GM21576 (cell line): ENCODE data around the gene RTCA.
"Not testable (repeated sequence)": the region's sequence is repeated elsewhere in the genome, so short reads cannot be mapped to it uniquely, and the experiment has no call there.

ENCODE experiments used
- ATAC-seq: cut with Tn5 transposase; IDR thresholded peaks from one replicate; pipeline ENCODE4 v1.9.1; 2021; ENCODE audit warnings: mild to moderate bottlenecking, moderate library complexity; ENCODE audit not compliant: unreplicated experiment

The RTCA gene

DNA sequence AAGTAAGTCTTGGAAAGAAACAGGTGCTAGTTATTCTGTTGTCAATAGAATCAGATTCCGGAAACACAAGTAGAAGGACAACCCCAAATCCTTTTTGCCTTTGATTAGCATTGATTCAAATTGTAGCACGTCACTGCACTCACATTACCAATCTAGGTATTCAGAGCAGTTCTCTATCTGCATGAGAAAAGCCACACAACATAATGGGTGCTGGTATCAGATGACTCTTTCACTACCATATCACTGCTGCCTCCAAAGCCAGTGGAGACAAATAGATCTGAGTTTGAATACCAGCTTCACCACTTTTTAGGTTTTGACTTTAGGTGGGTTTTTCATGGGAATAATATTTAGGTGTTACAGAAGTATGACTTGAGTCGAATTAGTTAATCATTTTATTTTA is 38.9 kb downstream of the RTCA start:
- ATAC-seq, result no peak

DNA sequence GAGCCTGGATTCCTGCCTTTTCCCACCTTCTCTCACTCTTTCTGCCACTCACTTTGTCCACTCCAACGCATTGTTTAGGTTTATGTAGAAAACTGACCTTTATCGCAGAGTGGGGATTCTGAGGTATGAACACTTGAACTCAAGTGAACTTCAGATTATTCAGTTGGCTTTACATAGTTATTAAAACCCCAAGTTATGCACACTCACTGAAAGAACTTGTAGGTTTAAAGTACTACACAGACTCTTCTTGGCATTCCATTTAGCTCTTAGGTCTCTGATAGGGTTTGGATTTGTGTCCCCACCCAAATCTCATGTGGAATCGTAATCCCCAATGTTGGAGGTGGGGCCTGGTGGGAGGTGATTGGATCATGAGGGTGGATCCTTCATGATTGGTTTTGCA is 39.9 kb downstream of the RTCA start:
- ATAC-seq, result no peak

GRCh38 chr1:100306735-100307313 is 40.8 kb downstream of the RTCA start:
- no peak for ATAC-seq

- ATAC-seq, result no peak
Observed at GRCh38 chr1:100308777-100309176, 42.8 kb downstream of the RTCA start.

- ATAC-seq, result no peak
Observed at GRCh38 chr1:100309863-100310262, 43.8 kb downstream of the RTCA start.

DNA sequence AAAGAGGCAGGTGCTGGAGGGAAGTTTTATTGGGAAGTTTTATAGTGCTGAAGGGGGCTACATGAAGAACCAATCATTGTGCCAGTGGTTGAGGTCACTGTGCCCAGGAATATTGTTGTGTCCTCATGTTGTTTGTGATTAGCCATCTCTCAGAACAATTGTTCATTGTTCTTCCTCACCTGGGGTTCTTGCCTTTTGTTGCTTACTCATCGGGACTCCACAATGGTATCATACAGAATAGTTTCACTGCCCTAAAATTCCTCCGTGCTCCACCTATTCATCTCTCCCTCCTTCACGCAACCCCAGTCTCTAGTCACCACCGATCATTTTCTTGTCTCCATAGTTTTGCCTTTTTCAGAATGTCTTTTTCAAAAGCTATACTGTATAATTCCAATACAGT is 47.4 kb downstream of the RTCA start:
- no peak for ATAC-seq

GRCh38 chr1:100316622-100317021 is 50.6 kb downstream of the RTCA start:
- no peak for ATAC-seq

- no peak for ATAC-seq
Observed at GRCh38 chr1:100320311-100321099, 54.5 kb downstream of the RTCA start.

DNA sequence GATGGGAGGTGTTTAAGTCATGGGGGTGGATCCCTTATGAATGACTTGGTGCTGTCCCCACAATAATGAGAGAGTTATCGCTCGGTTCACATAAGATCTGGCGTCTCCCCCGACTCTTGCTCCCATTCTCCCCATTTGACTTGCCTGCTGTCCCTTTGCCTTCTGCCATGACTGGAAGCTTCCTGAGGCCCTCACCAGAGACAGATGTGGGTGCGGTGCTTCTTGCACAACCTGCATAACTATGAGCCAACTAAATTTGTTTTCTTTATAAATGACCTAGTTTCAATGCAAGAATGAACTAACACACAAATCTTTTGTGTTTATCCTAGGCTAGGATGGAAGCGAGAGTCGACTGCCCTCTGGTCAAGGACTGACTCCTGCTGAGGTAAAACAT is 55.1 kb downstream of the RTCA start:
- no peak for ATAC-seq

- ATAC-seq, result no peak
Observed at GRCh38 chr1:100321506-100321905, 55.5 kb downstream of the RTCA start.

- ATAC-seq, result no peak
Observed at GRCh38 chr1:100322436-100323211, 56.6 kb downstream of the RTCA start.

DNA sequence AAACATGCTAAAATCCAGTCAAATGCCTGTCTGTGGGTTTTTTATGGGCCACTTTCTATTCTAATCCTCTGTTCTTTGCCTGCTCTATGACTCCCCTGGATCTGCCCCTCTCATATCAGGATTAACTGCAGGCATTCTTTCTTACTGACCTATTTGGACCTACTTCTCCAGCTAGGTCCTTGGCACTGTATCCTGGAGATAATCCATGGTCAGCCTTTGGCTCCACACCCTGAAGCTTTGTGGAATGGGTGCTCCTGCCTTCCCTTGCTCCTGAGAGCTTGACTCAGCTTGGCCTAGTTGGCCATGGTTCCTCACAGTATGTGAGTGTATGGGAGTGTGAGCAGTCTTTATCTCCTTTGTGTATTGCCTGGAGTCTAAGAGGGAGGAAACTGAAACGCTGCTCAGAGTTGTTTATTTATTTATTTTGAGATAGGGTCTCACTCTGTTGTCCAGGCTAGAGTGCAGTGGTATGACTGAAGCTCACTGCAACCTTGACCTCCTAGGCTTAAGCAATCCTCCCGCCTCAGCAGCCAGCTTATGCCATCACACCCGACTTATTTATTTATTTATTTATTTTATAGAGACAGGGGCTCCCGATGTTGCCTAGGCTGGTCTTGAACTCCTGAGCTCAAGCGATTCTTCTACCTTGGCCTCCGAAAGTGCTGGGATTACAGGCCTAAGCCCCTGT is 57.5 kb downstream of the RTCA start:
- ATAC-seq, result no peak

DNA sequence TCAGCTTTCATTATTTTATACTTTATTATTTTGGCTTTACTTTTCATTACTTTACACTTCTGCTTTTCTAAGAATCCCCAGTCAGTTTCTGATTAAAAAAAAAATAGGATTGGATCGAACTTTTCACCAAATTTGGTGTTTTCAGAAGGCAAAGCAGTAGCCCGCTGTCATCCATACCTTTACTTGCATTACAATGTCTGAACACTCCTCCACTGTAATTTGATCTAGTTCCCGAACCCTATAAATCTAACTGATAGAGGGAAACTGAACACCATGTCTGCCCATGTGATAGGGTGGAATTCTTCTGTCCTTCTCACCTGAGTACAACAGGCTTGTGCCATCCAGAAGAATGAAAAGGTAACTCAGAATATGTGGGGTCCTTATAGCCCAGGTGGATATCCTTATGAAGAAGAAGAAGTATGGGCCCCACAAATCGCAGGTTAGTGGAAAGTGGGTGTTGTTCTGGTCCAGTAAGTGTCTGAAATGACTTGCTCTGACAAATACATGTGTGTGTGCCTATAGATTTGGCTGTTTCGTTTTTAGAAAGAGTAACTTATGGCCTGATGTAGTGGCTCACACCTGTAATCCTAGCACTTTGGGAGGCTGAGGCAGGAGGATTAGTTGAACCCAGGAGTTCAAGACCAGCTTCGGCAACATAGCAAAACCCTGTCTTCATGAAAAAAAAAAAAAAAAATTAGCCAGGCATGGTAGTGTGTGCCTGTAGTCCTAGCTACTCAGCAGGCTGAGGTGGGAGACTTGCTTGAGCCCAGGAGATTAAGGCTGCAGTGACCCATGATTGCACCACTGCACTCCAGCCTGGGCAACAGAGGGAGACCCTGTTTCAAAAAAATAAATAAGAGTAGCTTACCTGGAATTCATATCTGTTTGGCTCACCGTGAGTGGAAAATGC is 59.7 kb downstream of the RTCA start:
- ATAC-seq, result no peak

DNA sequence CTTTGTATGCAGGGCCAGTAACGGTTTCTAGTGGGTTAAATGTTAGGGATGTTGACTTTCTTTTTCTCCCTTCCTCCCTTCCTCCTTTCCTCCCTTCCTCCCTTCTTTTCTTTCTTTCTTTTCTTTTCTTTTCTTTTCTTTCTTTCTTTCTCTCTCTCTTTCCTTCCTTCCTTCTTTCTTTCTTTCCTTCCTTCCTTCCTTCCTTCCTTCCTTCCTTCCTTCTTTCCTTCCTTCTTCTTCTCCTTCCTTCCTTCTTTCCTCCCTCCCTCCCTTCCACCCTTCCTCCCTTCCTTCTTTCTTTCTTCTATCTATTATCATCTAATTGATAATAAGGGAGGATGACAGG is 60.3 kb downstream of the RTCA start:
- not testable (repeated sequence) for ATAC-seq

GRCh38 chr1:100328133-100328532 is 62.1 kb downstream of the RTCA start:
- no peak for ATAC-seq

- not testable (repeated sequence) for ATAC-seq
Observed at GRCh38 chr1:100331146-100331545, 65.1 kb downstream of the RTCA start.

DNA sequence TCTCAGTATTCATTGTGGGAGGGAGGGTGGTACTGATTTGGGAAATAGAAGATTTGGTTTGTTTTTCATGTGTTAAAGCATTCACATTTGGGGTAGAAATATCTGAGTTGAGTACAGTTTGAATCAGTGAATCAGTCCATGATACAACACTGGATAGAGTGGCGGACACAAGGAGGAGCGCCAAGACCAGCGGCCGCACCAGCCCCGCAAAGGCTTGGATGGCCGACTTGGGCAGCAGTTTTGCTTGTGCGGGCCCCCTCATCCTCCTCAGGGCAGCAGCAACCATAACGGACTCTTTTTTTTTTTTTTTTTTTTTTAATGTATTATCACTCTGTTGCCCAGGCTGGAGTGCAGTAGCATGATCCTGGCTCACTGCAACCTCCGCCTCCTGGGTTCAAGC is 66.3 kb downstream of the RTCA start:
- no peak for ATAC-seq

DNA sequence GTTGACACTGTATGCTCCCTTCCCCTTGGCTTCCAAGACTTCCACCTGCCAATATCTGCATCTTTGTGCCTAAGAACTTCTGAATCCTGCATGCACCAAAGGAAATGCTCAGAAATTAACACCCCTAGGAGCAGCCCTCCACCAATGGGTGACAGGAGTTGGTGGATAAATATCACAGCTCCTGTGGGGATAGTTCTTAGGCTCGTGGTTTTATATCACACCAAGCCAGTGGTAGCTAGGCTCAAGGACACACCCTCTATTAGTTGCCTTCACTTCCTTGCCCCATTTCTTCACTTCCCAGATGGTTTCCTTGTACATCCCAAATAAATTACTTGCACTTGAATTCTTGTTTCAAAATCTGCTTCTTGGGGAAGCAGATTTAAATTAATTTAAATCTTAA is 69.4 kb downstream of the RTCA start:
- no peak for ATAC-seq

- ATAC-seq, result not testable (repeated sequence)
Observed at GRCh38 chr1:100337878-100338277, 71.9 kb downstream of the RTCA start.

DNA sequence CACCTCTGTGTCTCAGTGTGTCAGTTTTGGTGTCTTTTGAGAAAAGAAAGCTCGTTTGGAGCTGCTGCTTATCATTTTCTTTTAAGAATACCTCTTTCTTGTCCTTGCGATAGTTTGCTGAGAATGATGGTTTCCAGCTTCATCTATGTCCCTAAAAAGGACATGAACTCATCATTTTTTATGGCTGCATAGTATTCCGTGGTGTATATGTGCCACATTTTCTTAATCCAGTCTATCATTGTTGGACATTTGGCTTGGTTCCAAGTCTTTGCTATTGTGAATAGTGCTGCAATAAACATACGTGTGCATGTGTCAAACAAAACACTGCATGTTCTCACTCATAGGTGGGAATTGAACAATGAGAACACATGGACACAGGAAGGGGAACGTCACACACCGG is 73.7 kb downstream of the RTCA start:
- ATAC-seq, result not testable (repeated sequence)
